GM23248 (cell line): ENCODE measurements around the gene PLEKHB2. TPM values are rescaled to one million over a fixed set of nuclear protein-coding genes. Genes with fewer than 3 reads are reported as not detected.

ENCODE experiments used
- DNase-seq: peaks from one replicate; pipeline ENCODE4 v3.0.0-alpha.2; 2015
- H2AFZ ChIP-seq: fragments of 200-600 bp; sonication (generic); 2 replicates; pipeline ENCODE4 v1.6.1; 2016; ENCODE audit warnings: antibody characterized with exemption
- H3F3A ChIP-seq: fragments of 200-600 bp; sonication (generic); 2 replicates; pipeline ENCODE4 v1.6.1; 2016; ENCODE audit warnings: mild to moderate bottlenecking, antibody characterized with exemption, mixed run types; ENCODE audit not compliant: insufficient read depth
- H3K27ac ChIP-seq: fragments of 200-600 bp; sonication (generic); 2 replicates; pipeline ENCODE4 v1.5.1; 2016; ENCODE audit warnings: mild to moderate bottlenecking
- H3K27me3 ChIP-seq: fragments of 200-600 bp; sonication (generic); replicated peaks from 2 replicates; pipeline ENCODE4 v1.6.1; 2016; ENCODE audit warnings: mild to moderate bottlenecking; ENCODE audit not compliant: insufficient read depth
- H3K36me3 ChIP-seq: fragments of 200-600 bp; sonication (generic); 2 replicates; pipeline ENCODE4 v1.6.1; 2016; ENCODE audit warnings: low read depth, mild to moderate bottlenecking
- H3K4me1 ChIP-seq: fragments of 200-600 bp; sonication (generic); 2 replicates; pipeline ENCODE4 v1.6.1; 2016; ENCODE audit warnings: mild to moderate bottlenecking; ENCODE audit not compliant: insufficient read depth
- H3K4me2 ChIP-seq: fragments of 200-600 bp; sonication (generic); one replicate; pipeline ENCODE4 v1.6.1; 2016; ENCODE audit warnings: mild to moderate bottlenecking; ENCODE audit not compliant: unreplicated experiment
- H3K4me3 ChIP-seq: fragments of 200-600 bp; sonication (generic); 2 replicates; pipeline ENCODE4 v1.5.1; 2016; ENCODE audit warnings: mild to moderate bottlenecking
- H3K79me2 ChIP-seq: fragments of 200-600 bp; sonication (generic); 2 replicates; pipeline ENCODE4 v1.6.1; 2016; ENCODE audit warnings: mild to moderate bottlenecking; ENCODE audit not compliant: insufficient read depth
- H3K9ac ChIP-seq: fragments of 200-600 bp; sonication (generic); 2 replicates; pipeline ENCODE4 v1.6.1; 2016; ENCODE audit warnings: mild to moderate bottlenecking
- H3K9me2 ChIP-seq: fragments of 200-600 bp; sonication (generic); 2 replicates; pipeline ENCODE4 v1.6.1; 2016; ENCODE audit warnings: mixed run types, mild to moderate bottlenecking, moderate library complexity; ENCODE audit not compliant: insufficient read depth
- H3K9me3 ChIP-seq: fragments of 200-600 bp; sonication (generic); one replicate; pipeline ENCODE4 v1.6.1; 2017; ENCODE audit warnings: low read depth
- H4K20me1 ChIP-seq: fragments of 200-600 bp; sonication (generic); 2 replicates; pipeline ENCODE4 v1.6.0; 2016; ENCODE audit not compliant: insufficient read depth
- EZH2 ChIP-seq: fragments of 200-600 bp; sonication (generic); IDR thresholded peaks from 2 replicates; pipeline ENCODE4 v1.6.1; 2018; ENCODE audit warnings: antibody characterized with exemption, mild to moderate bottlenecking; ENCODE audit not compliant: insufficient read depth, poor library complexity, severe bottlenecking
- EZH2phosphoT487 ChIP-seq: fragments of 200-600 bp; sonication (generic); IDR thresholded peaks from 2 replicates; pipeline ENCODE4 v1.6.1; 2018; ENCODE audit warnings: antibody characterized with exemption, moderate library complexity, mild to moderate bottlenecking, low read depth; ENCODE audit not compliant: insufficient read depth
- WGBS, 2 experiments: methylation state at CpG; one replicate each; pipeline ENCODE4 v1.1.6; 2015 to 2017; ENCODE audit warnings: low lambda C conversion rate in 2 of 2, low coverage in 1 of 2; ENCODE audit errors: missing lambda C conversion rate in 2 of 2; 5-methylcytosine and 5-hydroxymethylcytosine counted together
- in situ Hi-C: fragments of 300-500 bp; cut with MboI; formaldehyde crosslinking; loops from 2 replicates; pipeline ENCODE4 v1.15.0; 2020
- polyA plus RNA-seq: library from polyadenylated mRNA; unstranded; fragments of >200 nt; fragmentation: Nextera tagmentation; extraction: Ambion mirVana; gene quantifications from 2 replicates; pipeline ENCODE4 v1.2.1, GENCODE V29; 2016
- total RNA-seq: library from RNA; depleted of rRNA; stranded (reverse); fragments of >200 nt; shearing (Covaris generic); gene quantifications from 2 replicates; pipeline ENCODE4 v1.2.3, GENCODE V29; 2014; rRNA removed

PLEKHB2 gene, protein sequence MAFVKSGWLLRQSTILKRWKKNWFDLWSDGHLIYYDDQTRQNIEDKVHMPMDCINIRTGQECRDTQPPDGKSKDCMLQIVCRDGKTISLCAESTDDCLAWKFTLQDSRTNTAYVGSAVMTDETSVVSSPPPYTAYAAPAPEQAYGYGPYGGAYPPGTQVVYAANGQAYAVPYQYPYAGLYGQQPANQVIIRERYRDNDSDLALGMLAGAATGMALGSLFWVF
- total RNA-seq (75.8 and 94.7 TPM in 2 replicates), polyA plus RNA-seq (70.7 and 71.7 TPM in 2 replicates)

DNA sequence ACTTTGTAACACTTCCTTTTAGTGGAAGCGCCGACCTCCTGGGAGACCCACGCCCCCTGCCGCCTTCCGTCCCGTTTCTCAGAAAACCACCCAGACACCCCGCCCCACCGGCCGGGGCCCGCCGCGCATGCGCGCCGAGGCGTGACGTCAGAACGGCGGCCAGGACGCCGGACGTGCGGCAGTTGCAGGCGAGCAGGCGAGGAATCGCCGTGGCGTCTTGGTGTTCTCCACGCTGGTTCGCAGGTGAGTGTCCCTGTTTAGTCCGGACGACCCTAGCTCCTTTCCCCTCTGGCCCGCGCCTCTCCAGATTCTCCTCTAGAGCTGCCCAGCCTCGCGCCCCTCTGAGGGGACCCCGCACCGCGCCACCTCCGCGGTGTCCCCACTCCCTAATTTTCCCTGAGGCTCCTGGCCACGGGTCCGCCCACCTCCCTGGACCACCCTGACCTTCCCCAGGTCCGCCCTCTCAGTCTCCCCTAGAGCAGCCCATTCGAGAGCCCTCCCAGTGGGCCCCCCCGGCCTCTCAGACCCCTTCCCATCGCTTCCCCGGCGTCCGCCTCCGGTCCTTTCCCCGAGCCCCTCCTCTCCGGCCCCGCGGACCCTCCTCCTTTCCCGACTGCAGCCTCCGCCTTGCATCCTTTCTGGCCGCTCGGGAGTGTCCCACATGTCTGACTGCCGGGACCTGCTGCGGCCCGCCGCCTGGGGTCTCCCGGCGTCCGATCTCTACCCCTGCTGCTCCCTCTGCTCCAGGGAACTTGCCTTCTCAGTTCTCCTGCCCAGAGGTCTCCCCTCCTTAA, at the start of gene PLEKHB2:
Gene PLEKHB2, plus strand, starts transcription at position 181 of the 794 bp plus-strand sequence. CDS start 15,606 bp downstream, outside the sequence.
- Histone ChIP-seq H4K20me1 (no peaks in the 10 kb centered on the region), H3K79me2 (peaks cover 52% of the 10 kb centered on the region), H3K27me3 (no peaks in the 10 kb centered on the region), H3K27ac (peak within 1 kb of the TSS; percentile 92), H3K4me2 (peak within 1 kb of the TSS; percentile 88), H2AFZ (peak within 1 kb of the TSS; percentile 86), H3K4me1 (peaks cover 20% of the 10 kb centered on the region), H3F3A (peaks cover 28% of the 10 kb centered on the region), H3K9me2 (no peaks in the 10 kb centered on the region), H3K4me3 (peak within 1 kb of the TSS; percentile 87), H3K36me3 (no peaks in the 10 kb centered on the region), H3K9me3 (no peaks in the 10 kb centered on the region), H3K9ac (peak within 1 kb of the TSS; percentile 88)
- TF ChIP-seq EZH2phosphoT487 (no peak), EZH2 (no peak)
- in situ Hi-C loops: no loop called here
- 1% methylated on average over 50 to 66 of the region's 66 CpGs for WGBS, 2 experiments
- DNase-seq: peak; percentile 90

DNA sequence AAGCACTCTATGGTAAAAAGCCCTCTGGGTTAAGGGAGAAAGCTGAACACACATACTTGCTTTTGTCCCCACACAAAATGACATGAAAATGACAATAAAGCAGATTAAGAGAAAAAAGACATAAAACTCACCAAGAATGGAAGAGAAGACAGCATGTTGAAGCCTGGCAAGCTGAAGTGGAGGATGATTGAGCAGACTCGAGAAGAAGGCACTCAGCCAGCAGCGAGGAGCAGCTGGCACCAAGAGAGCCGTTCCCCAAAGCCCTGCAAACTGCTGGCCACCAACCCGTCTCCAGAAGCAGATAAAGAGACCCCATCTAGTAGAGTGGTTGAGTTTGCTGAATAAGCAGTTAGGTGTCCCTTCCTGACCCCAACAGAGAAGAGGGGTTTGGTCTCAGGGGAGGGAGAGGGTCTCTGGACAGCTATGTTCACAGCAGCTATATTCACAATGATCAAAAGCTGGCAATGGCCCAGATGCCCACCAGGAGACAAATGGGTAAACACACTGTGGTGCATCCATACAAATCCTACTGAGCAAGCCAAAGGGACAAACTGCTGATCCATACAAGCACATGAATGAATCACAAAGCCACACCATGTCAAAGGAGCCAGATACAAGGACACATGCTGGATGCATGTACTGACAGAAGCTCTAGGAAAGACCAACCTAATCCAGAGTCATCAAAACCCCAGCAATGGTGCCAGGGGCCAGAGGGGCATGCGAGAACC, 48.8 kb upstream of the PLEKHB2 start:
- H3K9ac ChIP-seq: peak overlapping the region; percentile 52
- WGBS, 2 experiments: 40 to 45% methylated on average over 5 of the region's 5 CpGs

DNA sequence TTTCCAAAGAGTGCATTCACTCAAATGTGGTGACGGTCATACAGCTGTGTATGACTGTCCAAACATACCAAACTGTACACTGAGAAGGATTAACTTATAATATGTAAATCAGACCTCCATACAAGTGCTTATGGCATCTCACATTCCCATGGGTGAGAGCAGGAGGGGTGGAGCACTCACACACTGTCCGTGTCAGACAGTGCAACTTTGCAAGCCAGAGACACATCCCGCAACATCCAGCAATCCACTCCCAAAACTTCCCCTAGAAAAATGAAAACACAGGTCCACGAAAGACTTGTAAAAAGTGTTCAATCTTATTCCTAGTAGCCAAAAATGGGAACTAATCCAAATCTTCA, 48.2 kb upstream of the PLEKHB2 start:
- no peaks in the 10 kb centered on the region for H3K9me3 ChIP-seq
- no peak overlapping the region for H3K9ac ChIP-seq
- H2AFZ ChIP-seq: no peak overlapping the region
- 0 out of 2 replicates have a peak, but pooled peaks cover 5% of the 10 kb centered on the region for H4K20me1 ChIP-seq
- H3K4me1 ChIP-seq: peaks cover 24% of the 10 kb centered on the region
- peak overlapping the region; percentile 49 for H3K4me2 ChIP-seq
- no peak for DNase-seq
- H3K27ac ChIP-seq: peak overlapping the region; percentile 68; the same call in 1 of the 2 replicates
- 69 to 76% methylated on average over 4 of the region's 4 CpGs for WGBS, 2 experiments
- H3K36me3 ChIP-seq: peaks cover 29% of the 10 kb centered on the region; the same call in 1 of the 2 replicates
- H3K9me2 ChIP-seq: no peaks in the 10 kb centered on the region
- in situ Hi-C loops: no loop called here
- H3K4me3 ChIP-seq: no peak overlapping the region
- H3K79me2 ChIP-seq: peaks cover 98% of the 10 kb centered on the region
- no peaks in the 10 kb centered on the region for H3K27me3 ChIP-seq
- TF ChIP-seq EZH2phosphoT487 (no peak), EZH2 (no peak)
- peaks cover 20% of the 10 kb centered on the region; the same call in 1 of the 2 replicates for H3F3A ChIP-seq

More for the DNA sequence above, 48.8 kb upstream of the PLEKHB2 start:
- peak; percentile 44 for DNase-seq
- Histone ChIP-seq H4K20me1 (0 out of 2 replicates have a peak, but pooled peaks cover 5% of the 10 kb centered on the region), H3K9me3 (no peaks in the 10 kb centered on the region), H3K79me2 (peaks cover 98% of the 10 kb centered on the region), H3K27ac (peak overlapping the region; percentile 68), H3K27me3 (no peaks in the 10 kb centered on the region), H3K4me3 (peak overlapping the region; percentile 40), H3K4me1 (peaks cover 24% of the 10 kb centered on the region), H2AFZ (no peak overlapping the region), H3K9me2 (no peaks in the 10 kb centered on the region), H3K36me3 (peaks cover 35% of the 10 kb centered on the region; the same call in 1 of the 2 replicates), H3F3A (peaks cover 20% of the 10 kb centered on the region; the same call in 1 of the 2 replicates), H3K4me2 (peak overlapping the region; percentile 49)
- TF ChIP-seq EZH2 (no peak), EZH2phosphoT487 (no peak)
- in situ Hi-C loops: no loop called here
